GM23338 (cell line): ENCODE measurements around the gene MTA1.

ENCODE experiments used
- CREB1 ChIP-seq: fragments of 250-450 bp; sonication (Bioruptor Pico); IDR thresholded peaks from 2 replicates; pipeline ENCODE4 v1.5.0; 2020; ENCODE audit warnings: low read depth, mild to moderate bottlenecking, moderate library complexity
- CTCF ChIP-seq, 2 experiments: fragments of 200-600 bp in 1 of 2; sonication (generic) in 1 of 2; conservative IDR thresholded peaks; 2 replicates each; pipeline versions ENCODE4 v1.5.1 to v1.6.1; 2016 to 2017; ENCODE audit warnings: antibody characterized with exemption in 2 of 2, low read depth in 2 of 2, mild to moderate bottlenecking in 2 of 2, moderate library complexity in 1 of 2
- EZH2 ChIP-seq: fragments of 200-600 bp; sonication (generic); IDR thresholded peaks from one replicate; pipeline ENCODE4 v1.8.0; 2017; ENCODE audit warnings: antibody characterized with exemption, mild to moderate bottlenecking, low read depth; ENCODE audit not compliant: unreplicated experiment
- EZH2phosphoT487 ChIP-seq: fragments of 200-600 bp; sonication (generic); IDR thresholded peaks from one replicate; pipeline ENCODE4 v1.8.1; 2018; ENCODE audit warnings: antibody characterized with exemption; ENCODE audit not compliant: unreplicated experiment
- POLR2AphosphoS5 ChIP-seq: IDR thresholded peaks from 2 replicates; pipeline ENCODE4 v1.6.1; 2016; ENCODE audit warnings: antibody characterized with exemption, low read depth
- REST ChIP-seq: IDR thresholded peaks from one replicate; pipeline ENCODE4 v1.6.1; 2018; ENCODE audit warnings: antibody characterized with exemption; ENCODE audit not compliant: unreplicated experiment
- STAT1 ChIP-seq: IDR thresholded peaks from one replicate; pipeline ENCODE4 v1.6.1; 2016; ENCODE audit warnings: antibody characterized with exemption; ENCODE audit not compliant: unreplicated experiment
- ZNF331 ChIP-seq: fragments of 250-450 bp; sonication (Bioruptor Pico); IDR thresholded peaks from 2 replicates; pipeline ENCODE4 v1.5.0; 2020; ENCODE audit warnings: low read depth, mild to moderate bottlenecking, moderate library complexity

GRCh38 chr14:105414456-105415371 lies 4.9 kb upstream of the MTA1 start:
- peak; percentile 31 to 41 for TF ChIP-seq CTCF (conservative IDR thresholded peaks at IDR 0.05; ENCODE audit: low read depth in 2 of 2)
- TF ChIP-seq POLR2AphosphoS5, result peak; percentile 57; the same call in 1 of the 2 replicates
- TF ChIP-seq EZH2, result no peak
- TF ChIP-seq CREB1 (CRISPR knock-in tag), result no peak
- TF ChIP-seq EZH2phosphoT487, result no peak
- TF ChIP-seq REST, result no peak
- TF ChIP-seq ZNF331, result no peak
- TF ChIP-seq STAT1, result no peak
